ENCODE data around the gene SHISAL1.

The SHISAL1 gene

GRCh38 chr22:44207173-44207980, 105.4 kb downstream of the SHISAL1 start:
- no peak for DNase-seq (ENCODE audit: low spot score)

- no peak for DNase-seq (ENCODE audit: low spot score)
Measured at GRCh38 chr22:44206696-44207095, 106.1 kb downstream of the SHISAL1 start.

GRCh38 chr22:44206330-44206645, 106.5 kb downstream of the SHISAL1 start:
- DNase-seq (ENCODE audit: low spot score) = no peak

GRCh38 chr22:44205516-44206329, 107.0 kb downstream of the SHISAL1 start:
- no peak for DNase-seq (ENCODE audit: low spot score)

DNA sequence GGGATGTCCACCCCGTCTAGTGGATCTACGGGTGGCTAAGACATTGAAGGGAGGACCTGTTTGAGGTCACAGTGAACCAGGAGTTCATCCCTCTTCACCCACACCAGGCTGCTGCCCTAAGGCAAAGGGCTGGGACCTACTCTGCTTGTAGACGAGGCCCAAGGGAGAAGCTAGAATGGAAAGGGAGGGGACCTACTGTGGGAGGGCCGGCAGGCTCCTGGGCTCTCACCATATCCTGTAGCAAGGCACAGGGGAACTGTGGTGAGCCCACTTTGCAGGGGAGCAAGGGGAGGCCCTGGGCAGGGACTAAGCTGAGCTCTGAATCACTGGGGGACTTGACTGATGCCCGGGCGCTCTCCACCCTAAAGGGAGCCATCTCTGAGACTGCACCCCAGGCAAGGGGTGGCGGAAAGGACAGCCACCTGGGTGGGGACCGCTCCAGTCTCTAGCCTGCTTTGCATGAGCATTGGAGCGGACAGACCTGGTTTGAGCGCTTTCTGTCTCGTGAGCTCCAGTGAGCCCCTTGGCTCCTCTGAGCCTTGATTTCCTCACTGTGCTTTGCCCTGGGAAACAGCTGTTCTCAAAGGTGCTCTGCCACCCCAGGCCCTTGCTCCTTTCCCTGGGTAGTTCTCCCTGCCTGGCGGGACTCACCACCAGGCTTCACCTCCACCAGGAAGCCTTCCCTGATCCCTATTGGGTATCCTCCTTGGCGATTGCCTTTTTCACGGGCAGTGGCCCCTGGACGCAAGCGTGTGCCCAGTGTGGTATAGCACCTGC, 107.8 kb downstream of the SHISAL1 start:
- DNase-seq (ENCODE audit: low spot score) = no peak

- no peak for DNase-seq (ENCODE audit: low spot score)
Measured at GRCh38 chr22:44203203-44203602, 109.5 kb downstream of the SHISAL1 start.

DNA sequence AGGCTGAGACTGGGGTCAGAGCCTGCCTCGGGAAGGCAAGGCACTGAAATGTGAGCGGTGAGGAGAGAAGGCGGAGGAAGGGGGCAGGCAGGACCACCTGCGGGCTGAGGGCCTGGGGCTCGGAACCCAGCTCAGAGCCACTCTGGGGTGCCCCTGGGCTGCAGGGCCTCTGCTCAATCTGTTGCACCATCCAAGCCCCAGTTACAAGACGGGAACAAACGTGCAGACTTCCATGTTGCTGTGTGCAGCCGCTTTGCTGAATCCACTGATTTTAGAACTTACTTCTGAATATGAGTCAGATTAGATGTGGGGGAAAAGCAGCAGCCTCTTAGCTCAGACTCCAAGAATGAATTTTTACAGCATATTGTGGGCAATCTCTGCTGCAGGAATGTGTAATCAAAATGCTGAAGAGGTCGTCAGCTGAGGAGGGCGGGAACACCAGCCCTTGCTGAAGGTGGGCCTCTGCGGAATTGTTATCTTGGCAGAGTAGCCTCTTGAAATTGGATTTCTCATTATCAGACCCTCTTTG, 110.4 kb downstream of the SHISAL1 start:
- DNase-seq (ENCODE audit: low spot score) = no peak

GRCh38 chr22:44201665-44202064, 111.1 kb downstream of the SHISAL1 start:
- DNase-seq (ENCODE audit: low spot score) = no peak

- DNase-seq (ENCODE audit: low spot score) = no peak
Measured at GRCh38 chr22:44200855-44201550, 111.7 kb downstream of the SHISAL1 start.

GRCh38 chr22:44200451-44200850, 112.3 kb downstream of the SHISAL1 start:
- no peak for DNase-seq (ENCODE audit: low spot score)

GRCh38 chr22:44199866-44200265, 112.9 kb downstream of the SHISAL1 start:
- DNase-seq (ENCODE audit: low spot score) = no peak

DNA sequence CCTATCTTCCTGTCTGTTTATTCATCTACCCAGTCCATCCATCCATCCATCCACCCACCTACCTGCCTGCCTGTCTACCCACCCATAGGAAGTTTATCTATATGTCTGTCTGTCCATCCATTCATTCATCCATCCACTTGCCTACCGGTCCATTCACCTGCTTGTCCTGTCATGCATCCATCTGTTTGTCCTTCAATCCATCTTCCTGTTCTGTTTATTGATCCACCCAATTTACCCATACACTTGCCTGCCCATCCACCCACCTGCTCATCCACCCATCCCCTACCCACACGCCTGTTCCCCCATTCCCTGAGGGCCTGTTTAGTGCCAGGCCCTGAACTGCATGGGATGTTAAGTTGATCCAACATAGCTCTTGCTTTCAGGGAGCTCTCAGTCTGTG, 113.6 kb downstream of the SHISAL1 start:
- DNase-seq (ENCODE audit: low spot score) = no peak

DNA sequence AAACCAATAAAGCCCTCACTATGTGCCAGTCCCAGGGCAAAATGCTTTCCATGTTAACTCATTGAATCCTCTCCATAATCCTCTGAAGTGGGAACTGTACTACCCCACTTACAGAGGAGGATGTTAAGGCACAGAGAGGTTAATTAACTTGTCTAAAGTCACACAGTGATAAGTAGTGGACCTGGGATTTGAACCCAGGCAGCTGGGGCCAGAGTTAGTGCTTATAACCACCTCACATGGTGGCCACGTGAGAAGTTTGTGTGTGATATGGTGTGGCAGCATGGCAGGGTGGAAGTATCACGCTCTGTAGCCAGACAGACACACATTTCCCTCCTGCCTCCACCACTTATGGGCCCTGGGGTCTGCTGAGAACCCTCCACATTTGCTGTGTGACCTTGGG, 115.5 kb downstream of the SHISAL1 start:
- no peak for DNase-seq (ENCODE audit: low spot score)

- DNase-seq (ENCODE audit: low spot score) = no peak
Measured at GRCh38 chr22:44196731-44197131, 116.0 kb downstream of the SHISAL1 start.

GRCh38 chr22:44196241-44196640, 116.5 kb downstream of the SHISAL1 start:
- DNase-seq (ENCODE audit: low spot score) = no peak

DNA sequence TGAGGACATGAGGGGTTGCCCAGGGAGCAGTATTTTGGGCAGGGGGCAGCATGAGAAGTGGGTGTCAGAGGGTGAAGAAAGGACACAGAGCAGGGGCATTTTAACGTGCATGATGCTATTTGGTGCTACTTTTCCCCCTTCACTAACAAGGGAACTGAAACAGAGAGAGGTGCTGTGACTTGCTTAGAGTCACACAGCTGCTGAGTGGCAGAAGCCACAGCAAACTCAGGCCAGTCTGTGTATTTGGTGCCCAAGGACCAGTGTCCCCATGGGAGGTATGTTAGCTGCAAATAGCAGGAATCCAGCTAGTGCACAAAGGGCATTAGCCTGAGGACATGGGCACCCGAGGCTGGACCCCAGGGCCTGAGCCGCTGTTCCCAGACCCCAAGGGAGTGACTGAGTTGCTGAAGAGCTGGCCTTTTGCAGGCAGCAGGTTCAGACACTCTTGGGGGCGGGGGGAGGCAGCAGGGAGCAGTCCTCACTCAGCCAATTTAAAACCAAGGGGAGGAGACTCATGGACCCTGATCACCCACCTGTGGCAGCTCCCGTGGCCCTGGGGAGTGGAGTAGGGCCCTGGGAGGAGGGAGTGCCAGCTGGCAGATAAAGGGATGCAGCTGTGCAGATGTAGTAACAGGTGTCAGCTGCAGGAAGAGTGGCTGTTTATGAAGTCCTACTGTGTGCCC, 117.4 kb downstream of the SHISAL1 start:
- no peak for DNase-seq (ENCODE audit: low spot score)

- no peak for DNase-seq (ENCODE audit: low spot score)
Measured at GRCh38 chr22:44194569-44194968, 118.2 kb downstream of the SHISAL1 start.

All from activated CD4-positive, alpha-beta T cell treated with anti-CD3 and anti-CD28 coated beads, Interleukin-2, Interleukin-4, amounts not matched to agents 100 ng/mL and 50 ng/mL, durations not matched to agents 16 hours and 8 hours (primary cell).